ENCODE results near the gene CALCA. TPM values are rescaled to one million over a fixed set of nuclear protein-coding genes. Genes with fewer than 3 reads are reported as not detected.

CALCA gene
- total and polyA plus RNA-seq, 2 experiments from 2014 or later, result 1.3 TPM; not detected in 1

DNA sequence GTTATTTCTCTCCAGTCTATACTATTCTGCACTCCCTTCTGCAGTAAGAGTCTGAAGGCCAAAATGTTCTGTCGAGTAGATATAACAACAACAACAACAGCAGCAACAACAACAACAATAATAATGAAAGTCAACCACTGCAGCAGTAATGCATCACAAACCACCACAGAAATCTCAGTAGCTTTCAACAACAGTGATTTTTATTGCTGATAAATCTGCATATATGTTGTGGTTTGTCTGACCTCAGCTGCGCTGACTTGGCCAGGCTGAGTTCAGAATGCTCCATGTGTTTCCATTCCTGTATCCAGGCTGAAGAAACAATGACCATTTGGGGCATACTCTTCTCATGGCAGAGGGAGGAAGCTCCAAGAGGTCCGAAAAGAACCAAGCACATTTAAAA is 47.8 kb downstream of the CALCA start:
- Histone ChIP-seq H3F3A (ENCODE audit: insufficient read depth) (no peaks in the 10 kb centered on the region), H3K27ac (no peak overlapping the region), H3K4me1 (ENCODE audit: insufficient read depth) (no peaks in the 10 kb centered on the region), H3K9me3 (ENCODE audit: low read depth) (no peaks in the 10 kb centered on the region), H3K9me2 (ENCODE audit: insufficient read depth) (0 out of 2 replicates have a peak, but pooled peaks cover 2% of the 10 kb centered on the region), H3K79me2 (ENCODE audit: insufficient read depth) (no peaks in the 10 kb centered on the region), H4K20me1 (ENCODE audit: insufficient read depth) (no peaks in the 10 kb centered on the region), H3K9ac (no peak overlapping the region), H3K4me2 (ENCODE audit: unreplicated experiment) (no peak overlapping the region), H2AFZ (no peak overlapping the region), H3K4me3 (no peak overlapping the region), H3K27me3 (replicated peaks; ENCODE audit: insufficient read depth) (peaks cover 4% of the 10 kb centered on the region; the same call in 1 of the 2 replicates), H3K36me3 (ENCODE audit: low read depth) (no peaks in the 10 kb centered on the region)
- 26 to 28% methylated on average over 3 of the region's 3 CpGs for WGBS, 2 experiments (ENCODE audit: low coverage in 1 of 2, low lambda C conversion rate in 2 of 2, missing lambda C conversion rate in 2 of 2)
- no peak for TF ChIP-seq EZH2 (IDR thresholded peaks at IDR 0.05; ENCODE audit: insufficient read depth, poor library complexity, severe bottlenecking)
- no peak for TF ChIP-seq EZH2phosphoT487 (IDR thresholded peaks at IDR 0.05; ENCODE audit: insufficient read depth, low read depth)
- in situ Hi-C loops (cut with MboI), result loop anchor here (25.0 kb wide), 1 partner anchor 387 kb away; no protein-coding TSS in a partner anchor
- no peak for DNase-seq

Other genes with a start within 250 kb of the CALCA start
- gene CYP2R1, start 80.1 kb downstream of the CALCA start, total RNA-seq (2014; rRNA removed; shearing (Covaris generic)), result 8.2 and 25.7 TPM in 2 replicates
- gene CYP2R1, start 80.1 kb downstream of the CALCA start, polyA plus RNA-seq (2016; fragmentation: Nextera tagmentation; extraction: Ambion mirVana), result 4.2 and 5.3 TPM in 2 replicates
- not detected in 2 replicates for gene CALCB, start 101.2 kb upstream of the CALCA start, total RNA-seq (2014; rRNA removed; shearing (Covaris generic))
- not detected in 2 replicates for gene CALCB, start 101.2 kb upstream of the CALCA start, polyA plus RNA-seq (2016; fragmentation: Nextera tagmentation; extraction: Ambion mirVana)
- 0.89 and 1.2 TPM in 2 replicates for gene INSC, start 142.6 kb upstream of the CALCA start, total RNA-seq (2014; rRNA removed; shearing (Covaris generic))
- gene INSC, start 142.6 kb upstream of the CALCA start, polyA plus RNA-seq (2016; fragmentation: Nextera tagmentation; extraction: Ambion mirVana), result 1.0 and 1.1 TPM in 2 replicates

Measured in GM23248 (cell line).